GM12878 (cell line): Measurements from ENCODE around the gene DNAJC17. TPM values are rescaled to one million over a fixed set of nuclear protein-coding genes. Genes with fewer than 3 reads are reported as not detected.

Experiments used
- ATAC-seq: fragments of 200-7000 bp; cut with Tn5 transposase; 3 replicates; pipeline ENCODE4 v1.9.1; 2020; ENCODE audit warnings: mild to moderate bottlenecking, moderate library complexity
- BruUV-seq: library from RNA; stranded (reverse); fragments of 400-500 nt; replicated peaks from 2 replicates; lab custom pipeline; 2021; lab: Mats Ljungman, UMichigan
- CTCF ChIA-PET: fragments of 300-600 bp; sonication (Branson Sonifier 250); formaldehyde crosslinking; extraction: SDS; loops from one replicate; lab custom pipeline; 2021; ENCODE audit warnings: inconsistent platforms; lab: Yijun Ruan, JAX
- POLR2A ChIA-PET: fragments of 350-600 bp; formaldehyde crosslinking; extraction: SDS; loops from one replicate; lab custom pipeline; 2021; ENCODE audit warnings: inconsistent platforms; lab: Charles Lee
- RAD21 ChIA-PET: fragments of 300-600 bp; sonication (Branson Sonifier 250); formaldehyde crosslinking; loops from one replicate; lab custom pipeline; 2023; ENCODE audit warnings: antibody characterized with exemption; ENCODE audit not compliant: unreplicated experiment; lab: Charles Lee
- SMC1A ChIA-PET: fragments of 300-600 bp; sonication (Branson Sonifier 250); formaldehyde crosslinking; loops from one replicate; lab custom pipeline; 2023; ENCODE audit not compliant: unreplicated experiment, uncharacterized antibody; lab: Charles Lee
- DNase-seq: peaks from one replicate; pipeline ENCODE4 v3.0.0-alpha.2; 2011; ENCODE audit warnings: low read depth, low spot score
- FAIRE-seq: peaks from 3 replicates; lab custom pipeline; 2011; peaks lifted over from hg19 to GRCh38; lab: Jason Lieb, UNC
- H2AFZ ChIP-seq: 2 replicates; pipeline ENCODE4 v1.6.0; 2011; ENCODE audit warnings: low read depth, low read length, control low read depth; ENCODE audit not compliant: control insufficient read depth
- H3K27ac ChIP-seq: 2 replicates; pipeline ENCODE4 v1.5.1; 2011; ENCODE audit warnings: control low read depth; ENCODE audit not compliant: control insufficient read depth, insufficient read depth
- H3K27me3 ChIP-seq, 2 experiments: replicated peaks in 1 of 2; 2 replicates each; pipeline versions ENCODE4 v1.6.0 to v1.6.1; 2011; ENCODE audit warnings: low read length in 1 of 2; ENCODE audit not compliant: control insufficient read depth in 2 of 2, insufficient read depth in 2 of 2
- H3K36me3 ChIP-seq, 2 experiments: 2 replicates each; pipeline ENCODE4 v1.5.1; 2011; ENCODE audit warnings: low read length in 1 of 2; ENCODE audit not compliant: control insufficient read depth in 2 of 2, insufficient read depth in 2 of 2
- H3K4me1 ChIP-seq: 2 replicates; pipeline ENCODE4 v1.6.1; 2011; ENCODE audit warnings: mild to moderate bottlenecking, low read length, moderate library complexity, mixed read lengths; ENCODE audit not compliant: control insufficient read depth, insufficient read depth
- H3K4me2 ChIP-seq: 2 replicates; pipeline ENCODE4 v1.6.0; 2011; ENCODE audit warnings: control low read depth; ENCODE audit not compliant: control insufficient read depth, insufficient read depth
- H3K4me3 ChIP-seq: fragments of 200-600 bp; sonication (generic); 2 replicates; pipeline ENCODE4 v1.5.1; 2016
- H3K79me2 ChIP-seq: 2 replicates; pipeline ENCODE4 v1.6.0; 2011; ENCODE audit warnings: low read length; ENCODE audit not compliant: control insufficient read depth, insufficient read depth
- H3K9ac ChIP-seq: 2 replicates; pipeline ENCODE4 v1.8.0; 2011; ENCODE audit warnings: low read length, control low read depth, mixed read lengths; ENCODE audit not compliant: control insufficient read depth, insufficient read depth
- H3K9me3 ChIP-seq: replicated peaks from 3 replicates; pipeline ENCODE4 v1.5.1; 2011; ENCODE audit warnings: mild to moderate bottlenecking, low read length; ENCODE audit not compliant: control insufficient read depth, insufficient read depth
- H4K20me1 ChIP-seq: 2 replicates; pipeline ENCODE4 v1.6.0; 2011; ENCODE audit not compliant: control insufficient read depth, insufficient read depth
- CBFB ChIP-seq: IDR thresholded peaks from 2 replicates; pipeline ENCODE4 v1.6.1; 2016; ENCODE audit warnings: antibody characterized with exemption, low read depth
- CHD4 ChIP-seq: fragments of 200-600 bp; sonication (generic); IDR thresholded peaks from 2 replicates; pipeline ENCODE4 v1.6.1; 2016; ENCODE audit warnings: mild to moderate bottlenecking
- EP300 ChIP-seq, 2 experiments: fragments of 150-350 bp in 1 of 2; IDR thresholded peaks; 2 replicates each; pipeline ENCODE4 v1.6.1; 2011 to 2012; ENCODE audit warnings: low read depth in 2 of 2, low read length in 2 of 2, borderline replicate concordance in 1 of 2, improper control_type of control experiment in 1 of 2, inconsistent platforms in 1 of 2; ENCODE audit not compliant: control insufficient read depth in 1 of 2
- MEF2A ChIP-seq: IDR thresholded peaks from 2 replicates; pipeline ENCODE4 v1.6.1; 2011; ENCODE audit warnings: low read depth, mild to moderate bottlenecking, low read length, moderate library complexity; ENCODE audit not compliant: insufficient read depth
- POLR2AphosphoS5 ChIP-seq: IDR thresholded peaks from 2 replicates; pipeline ENCODE4 v1.6.1; 2011; ENCODE audit warnings: mild to moderate bottlenecking, low read length, inconsistent platforms
- SP1 ChIP-seq: IDR thresholded peaks from one replicate; pipeline ENCODE4 v1.6.1; 2011; ENCODE audit warnings: low read depth, low read length
- SREBF2 ChIP-seq: IDR thresholded peaks from 2 replicates; pipeline ENCODE4 v1.6.1; 2012; ENCODE audit warnings: mild to moderate bottlenecking, low read length
- TAF1 ChIP-seq: IDR thresholded peaks from 2 replicates; pipeline ENCODE4 v1.6.1; 2011; ENCODE audit warnings: mild to moderate bottlenecking, low read depth, low read length, borderline replicate concordance
- TARDBP ChIP-seq: IDR thresholded peaks from 2 replicates; pipeline ENCODE4 v1.6.1; 2016; ENCODE audit warnings: borderline replicate concordance
- WGBS: methylation state at CpG from one replicate; pipeline ENCODE4 v1.1.6; 2016; ENCODE audit warnings: low lambda C conversion rate; ENCODE audit not compliant: insufficient replicate concordance, insufficient coverage; ENCODE audit errors: missing lambda C conversion rate; 5-methylcytosine and 5-hydroxymethylcytosine counted together
- in situ Hi-C: fragments of 300-500 bp; cut with MboI; formaldehyde crosslinking; loops from 9 replicates; pipeline ENCODE4 v1.14.3; 2018; ENCODE audit warnings: mixed read lengths
- intact Hi-C: fragments of 100-400 bp; cut with micrococcal nuclease; formaldehyde crosslinking; loops from one replicate; pipeline ENCODE4 v1.14.2; 2022; ENCODE audit not compliant: unreplicated experiment
- polyA plus RNA-seq, 11 experiments: library from polyadenylated mRNA; depleted of rRNA in 4 of 11; unstranded in 6 of 11; stranded (reverse) in 5 of 11; fragments of >200 nt; fragmentation: Nextera tagmentation in 4 of 11; fragmentation: Illumina TruSeq in 1 of 11; extraction: Ambion mirVana in 4 of 11; extraction: Trizol in 1 of 11; gene quantifications; 1 replicate in 1 of 11; 2 replicates in 10 of 11; pipeline versions ENCODE4 v1.2.1 to v1.2.3, GENCODE V29; 2011 to 2016; ENCODE audit warnings: inconsistent platforms in 2 of 11, missing spikeins in 2 of 11, low read depth in 1 of 11
- total RNA-seq, 4 experiments: library from RNA; depleted of rRNA in 3 of 4; stranded (reverse); fragments of >200 nt in 3 of 4; fragmentation: Illumina TruSeq in 1 of 4; extraction: Trizol in 1 of 4; gene quantifications; 2 replicates each; pipeline versions ENCODE4 v1.2.1 to v1.2.3, GENCODE V29; 2013 to 2021
- TF ChIP-seq, protein P1 (sequence below): fragments of 450-650 bp; IDR thresholded peaks from 2 replicates; pipeline ENCODE4 v1.6.1; 2017; ENCODE audit warnings: mild to moderate bottlenecking

Gene DNAJC17
- total and polyA plus RNA-seq, 10 of the 15 experiments (the other 5 are each of a cell fraction or from before 2014, with no cell fraction given), result 6.1 to 62.8 (median 45.4) TPM

- Histone ChIP-seq H3K27me3 (no peaks in the 10 kb centered on the region; a peak in 1 of 4 replicates), H3K4me1 (no peaks in the 10 kb centered on the region), H3K36me3 (no peaks in the 10 kb centered on the region), H3K79me2 (no peaks in the 10 kb centered on the region), H3K9ac (no peak overlapping the region), H4K20me1 (no peaks in the 10 kb centered on the region), H3K4me2 (no peak overlapping the region), H3K4me3 (no peak overlapping the region), H2AFZ (no peak overlapping the region), H3K9me3 (no peaks in the 10 kb centered on the region), H3K27ac (no peak overlapping the region)
- POLR2A ChIA-PET, result interaction anchor here (0.7 kb wide), 1 partner anchor 32 kb away, joined by 3 read pairs; no protein-coding TSS in a partner anchor
- CTCF ChIA-PET, result no interaction called here
- FAIRE-seq (no peak), ATAC-seq (no peak), DNase-seq (no peak)
- TF ChIP-seq SREBF2 (no peak), CHD4 (no peak), EP300 (IDR thresholded peaks at IDR 0.05; ENCODE audit: borderline replicate concordance in 1 of 2, control insufficient read depth in 1 of 2, low read depth in 2 of 2, low read length in 2 of 2) (no peak), TARDBP (no peak), SP1 (no peak), POLR2AphosphoS5 (no peak), TAF1 (no peak), MEF2A (no peak), CBFB (no peak)
- TF ChIP-seq, protein P1, sequence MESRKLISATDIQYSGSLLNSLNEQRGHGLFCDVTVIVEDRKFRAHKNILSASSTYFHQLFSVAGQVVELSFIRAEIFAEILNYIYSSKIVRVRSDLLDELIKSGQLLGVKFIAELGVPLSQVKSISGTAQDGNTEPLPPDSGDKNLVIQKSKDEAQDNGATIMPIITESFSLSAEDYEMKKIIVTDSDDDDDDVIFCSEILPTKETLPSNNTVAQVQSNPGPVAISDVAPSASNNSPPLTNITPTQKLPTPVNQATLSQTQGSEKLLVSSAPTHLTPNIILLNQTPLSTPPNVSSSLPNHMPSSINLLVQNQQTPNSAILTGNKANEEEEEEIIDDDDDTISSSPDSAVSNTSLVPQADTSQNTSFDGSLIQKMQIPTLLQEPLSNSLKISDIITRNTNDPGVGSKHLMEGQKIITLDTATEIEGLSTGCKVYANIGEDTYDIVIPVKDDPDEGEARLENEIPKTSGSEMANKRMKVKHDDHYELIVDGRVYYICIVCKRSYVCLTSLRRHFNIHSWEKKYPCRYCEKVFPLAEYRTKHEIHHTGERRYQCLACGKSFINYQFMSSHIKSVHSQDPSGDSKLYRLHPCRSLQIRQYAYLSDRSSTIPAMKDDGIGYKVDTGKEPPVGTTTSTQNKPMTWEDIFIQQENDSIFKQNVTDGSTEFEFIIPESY, result no peak
- WGBS, result 15% methylated on average over 5 of the region's 5 CpGs
- no TSS peak for BruUV-seq
- intact Hi-C loops (no loop called here), in situ Hi-C loops (no loop called here)
- SMC1A ChIA-PET, result no interaction called here
- RAD21 ChIA-PET, result no interaction called here
Measured at GRCh38 chr15:40825661-40826422, 18.6 kb upstream of the DNAJC17 start.
